Osteoblast (primary cell): ENCODE measurements around the gene GAPDHS. TPM values are rescaled to one million over a fixed set of nuclear protein-coding genes. Genes with fewer than 3 reads are reported as not detected.
A peak's percentile ranks its signal among the peaks of the same experiment; 100 is the strongest.

ENCODE experiments used
- DNase-seq: peaks from one replicate; pipeline ENCODE4 v3.0.0; 2011; ENCODE audit warnings: low spot score, mixed read lengths; ENCODE audit not compliant: insufficient read length; ENCODE audit errors: missing footprints
- H2AFZ ChIP-seq: 2 replicates; pipeline ENCODE4 v1.6.0; 2011; ENCODE audit warnings: mild to moderate bottlenecking, low read length
- H3K27ac ChIP-seq: 2 replicates; pipeline ENCODE4 v1.5.1; 2011; ENCODE audit warnings: mild to moderate bottlenecking, low read depth, low read length, moderate library complexity
- H3K27me3 ChIP-seq: 2 replicates; pipeline ENCODE4 v1.6.0; 2012; ENCODE audit warnings: mild to moderate bottlenecking, control low read depth, inconsistent platforms, low read length, moderate library complexity; ENCODE audit not compliant: insufficient read depth
- H3K36me3 ChIP-seq: 2 replicates; pipeline ENCODE4 v1.5.1; 2011; ENCODE audit warnings: mild to moderate bottlenecking, low read length, control low read depth, moderate library complexity; ENCODE audit not compliant: insufficient read depth
- H3K4me1 ChIP-seq: 2 replicates; pipeline ENCODE4 v1.5.1; 2011; ENCODE audit warnings: mild to moderate bottlenecking, low read length, control low read depth, moderate library complexity; ENCODE audit not compliant: insufficient read depth
- H3K4me2 ChIP-seq: 2 replicates; pipeline ENCODE4 v1.6.0; 2011; ENCODE audit warnings: mild to moderate bottlenecking, low read length; ENCODE audit not compliant: insufficient read depth
- H3K4me3 ChIP-seq: fragments of 200-600 bp; sonication (generic); 3 replicates; pipeline ENCODE4 v1.5.1; 2012; ENCODE audit warnings: mild to moderate bottlenecking, low read length, inconsistent platforms; ENCODE audit not compliant: insufficient read depth
- H3K79me2 ChIP-seq: 2 replicates; pipeline ENCODE4 v1.6.0; 2012; ENCODE audit warnings: mild to moderate bottlenecking, low read length, control low read depth, inconsistent platforms; ENCODE audit not compliant: insufficient read depth
- H3K9me3 ChIP-seq: 2 replicates; pipeline ENCODE4 v1.5.1; 2011; ENCODE audit warnings: low read depth, low read length, control low read depth
- H4K20me1 ChIP-seq: 2 replicates; pipeline ENCODE4 v1.6.0; 2012; ENCODE audit warnings: mild to moderate bottlenecking, low read length, control low read depth; ENCODE audit not compliant: insufficient read depth
- total RNA-seq: library from RNA; depleted of rRNA; stranded (reverse); fragments of >200 nt; gene quantifications from 2 replicates; pipeline ENCODE4 v1.2.3, GENCODE V29; 2012
- TF ChIP-seq, protein P1 (sequence below): IDR thresholded peaks from 2 replicates; pipeline ENCODE4 v1.5.1; 2011; ENCODE audit warnings: mild to moderate bottlenecking, low read depth, low read length, moderate library complexity; ENCODE audit errors: extremely low read depth

GAPDHS gene
- total RNA-seq, 1 donor: not detected

DNA sequence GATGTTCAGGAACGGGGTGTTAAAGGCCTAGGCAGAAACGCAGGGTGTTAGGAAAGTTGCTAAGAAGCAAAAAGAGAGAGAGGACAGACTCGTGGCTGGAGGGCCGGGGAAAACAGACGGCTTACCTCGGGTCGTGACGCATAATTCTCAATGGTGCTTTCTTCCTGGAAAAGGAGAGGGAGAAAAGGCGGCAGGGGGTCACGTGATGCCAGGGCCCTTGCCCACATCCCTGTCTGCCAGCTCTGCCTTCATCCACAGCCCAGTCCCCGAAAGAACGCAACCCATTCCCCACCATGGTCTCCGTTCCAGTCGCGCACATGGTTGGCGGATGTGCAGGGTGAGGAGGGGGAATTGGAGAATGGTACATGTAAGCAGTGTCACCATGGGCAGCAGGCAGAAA lies 44.6 kb upstream of the GAPDHS start:
- peaks cover 12% of the 10 kb centered on the region for H3K27me3 ChIP-seq
- DNase-seq: no peak
- no peak overlapping the region for H2AFZ ChIP-seq
- TF ChIP-seq, protein P1, sequence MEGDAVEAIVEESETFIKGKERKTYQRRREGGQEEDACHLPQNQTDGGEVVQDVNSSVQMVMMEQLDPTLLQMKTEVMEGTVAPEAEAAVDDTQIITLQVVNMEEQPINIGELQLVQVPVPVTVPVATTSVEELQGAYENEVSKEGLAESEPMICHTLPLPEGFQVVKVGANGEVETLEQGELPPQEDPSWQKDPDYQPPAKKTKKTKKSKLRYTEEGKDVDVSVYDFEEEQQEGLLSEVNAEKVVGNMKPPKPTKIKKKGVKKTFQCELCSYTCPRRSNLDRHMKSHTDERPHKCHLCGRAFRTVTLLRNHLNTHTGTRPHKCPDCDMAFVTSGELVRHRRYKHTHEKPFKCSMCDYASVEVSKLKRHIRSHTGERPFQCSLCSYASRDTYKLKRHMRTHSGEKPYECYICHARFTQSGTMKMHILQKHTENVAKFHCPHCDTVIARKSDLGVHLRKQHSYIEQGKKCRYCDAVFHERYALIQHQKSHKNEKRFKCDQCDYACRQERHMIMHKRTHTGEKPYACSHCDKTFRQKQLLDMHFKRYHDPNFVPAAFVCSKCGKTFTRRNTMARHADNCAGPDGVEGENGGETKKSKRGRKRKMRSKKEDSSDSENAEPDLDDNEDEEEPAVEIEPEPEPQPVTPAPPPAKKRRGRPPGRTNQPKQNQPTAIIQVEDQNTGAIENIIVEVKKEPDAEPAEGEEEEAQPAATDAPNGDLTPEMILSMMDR: no peak
- no peak overlapping the region for H3K27ac ChIP-seq
- H3K36me3 ChIP-seq: no peaks in the 10 kb centered on the region
- no peaks in the 10 kb centered on the region for H3K9me3 ChIP-seq
- no peak overlapping the region for H3K4me3 ChIP-seq
- no peaks in the 10 kb centered on the region for H4K20me1 ChIP-seq
- H3K4me1 ChIP-seq: no peaks in the 10 kb centered on the region
- H3K4me2 ChIP-seq: no peak overlapping the region
- H3K79me2 ChIP-seq: no peaks in the 10 kb centered on the region

DNA sequence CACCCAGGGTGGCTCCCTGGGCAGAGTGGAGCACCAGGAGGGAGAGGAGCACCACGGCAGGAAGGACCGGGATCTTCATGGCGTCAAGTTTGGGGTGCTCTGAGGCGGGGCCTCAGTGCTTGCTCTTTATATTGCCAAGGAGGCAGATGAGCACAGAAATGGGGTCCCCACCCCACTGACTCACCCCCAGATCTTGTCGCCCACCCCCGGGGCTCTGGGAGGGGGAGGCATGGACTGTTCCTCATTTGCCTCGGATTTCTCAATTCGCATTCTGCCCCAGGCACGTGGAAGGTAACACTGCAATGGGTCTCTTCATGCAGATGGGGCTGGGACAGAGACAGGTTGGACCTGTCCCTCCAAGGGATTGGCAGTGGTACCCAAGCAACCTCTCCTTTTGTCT lies 42.9 kb upstream of the GAPDHS start, which contains the start of gene KRTDAP:
Gene KRTDAP (minus strand): TSS at position 101 of the 400 bp plus-strand sequence. CDS start 22 bp downstream, at position 79.
- Histone ChIP-seq H3K9me3 (no peaks in the 10 kb centered on the region), H3K4me3 (no peak within 1 kb of the TSS), H4K20me1 (no peaks in the 10 kb centered on the region), H3K79me2 (no peaks in the 10 kb centered on the region), H2AFZ (no peak within 1 kb of the TSS), H3K27ac (no peak within 1 kb of the TSS), H3K4me1 (no peaks in the 10 kb centered on the region), H3K27me3 (peaks cover 17% of the 10 kb centered on the region), H3K36me3 (no peaks in the 10 kb centered on the region), H3K4me2 (no peak within 1 kb of the TSS)
- DNase-seq: peak; percentile 14
- TF ChIP-seq, protein P1: no peak

DNA sequence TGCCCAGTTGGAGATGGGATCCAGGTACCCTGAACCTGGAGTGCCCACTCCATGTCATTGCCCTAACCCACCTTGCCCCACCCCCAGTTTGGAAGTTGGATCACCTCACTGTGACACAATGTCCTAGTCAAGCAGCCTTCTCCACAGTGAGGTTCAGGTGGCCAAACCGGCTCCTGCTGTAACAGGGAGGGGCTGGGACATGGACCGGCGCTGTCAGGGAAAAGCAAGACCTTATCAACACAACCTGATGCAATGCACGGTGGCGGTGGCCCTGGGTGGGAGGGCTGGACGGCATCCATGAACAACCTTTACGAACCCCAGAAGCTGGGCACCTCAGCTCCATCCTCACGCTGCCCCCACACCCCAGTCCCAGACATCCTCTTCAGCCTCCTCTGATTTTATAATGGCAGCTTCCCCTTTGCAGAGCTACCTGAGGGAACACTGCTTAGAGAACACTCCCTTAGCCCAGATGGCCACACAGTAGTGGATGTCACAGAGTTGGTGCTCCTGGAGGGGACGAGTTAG lies 41.4 kb upstream of the GAPDHS start:
- no peak overlapping the region for H3K4me2 ChIP-seq
- TF ChIP-seq, protein P1: no peak
- DNase-seq: peak; percentile 58
- peaks cover 17% of the 10 kb centered on the region for H3K27me3 ChIP-seq
- no peak overlapping the region for H3K27ac ChIP-seq
- H3K4me3 ChIP-seq: no peak overlapping the region
- no peak overlapping the region for H2AFZ ChIP-seq
- no peaks in the 10 kb centered on the region for H3K36me3 ChIP-seq
- no peaks in the 10 kb centered on the region for H4K20me1 ChIP-seq
- no peaks in the 10 kb centered on the region for H3K4me1 ChIP-seq
- H3K79me2 ChIP-seq: no peaks in the 10 kb centered on the region
- H3K9me3 ChIP-seq: no peaks in the 10 kb centered on the region

DNA sequence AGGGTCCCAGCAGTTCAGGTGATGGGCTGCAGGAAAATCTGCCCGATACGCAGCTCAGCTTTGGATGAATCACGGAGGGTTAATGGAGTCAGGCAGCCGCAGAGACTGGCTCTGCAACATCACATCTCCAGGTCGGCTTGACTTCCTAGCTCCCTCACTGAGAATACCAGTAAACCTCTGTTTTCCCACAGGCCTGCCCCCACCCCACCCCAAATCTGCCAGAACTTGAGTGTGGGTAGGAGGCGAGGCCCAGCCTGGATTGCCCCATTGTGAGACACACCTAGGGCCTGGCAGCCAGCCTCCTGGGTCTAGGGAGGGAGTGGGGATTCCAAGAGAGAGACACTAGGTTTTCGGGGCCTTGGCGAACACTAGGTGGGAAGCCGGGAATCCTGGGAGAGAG lies 39.3 kb upstream of the GAPDHS start:
- peaks cover 17% of the 10 kb centered on the region for H3K27me3 ChIP-seq
- no peaks in the 10 kb centered on the region for H3K36me3 ChIP-seq
- no peak overlapping the region for H3K4me3 ChIP-seq
- no peak for DNase-seq
- no peak overlapping the region for H3K4me2 ChIP-seq
- no peaks in the 10 kb centered on the region for H3K4me1 ChIP-seq
- H3K79me2 ChIP-seq: no peaks in the 10 kb centered on the region
- H2AFZ ChIP-seq: no peak overlapping the region
- no peaks in the 10 kb centered on the region for H3K9me3 ChIP-seq
- TF ChIP-seq, protein P1: no peak
- H4K20me1 ChIP-seq: no peaks in the 10 kb centered on the region
- H3K27ac ChIP-seq: no peak overlapping the region
